ENCODE results near the gene TDRD5. TPM values are rescaled to one million over a fixed set of nuclear protein-coding genes. Genes with fewer than 3 reads are reported as not detected.

TDRD5 gene
- total and polyA plus RNA-seq, 2 experiments from 2014 or later: 1.4 TPM; not detected in 1

DNA sequence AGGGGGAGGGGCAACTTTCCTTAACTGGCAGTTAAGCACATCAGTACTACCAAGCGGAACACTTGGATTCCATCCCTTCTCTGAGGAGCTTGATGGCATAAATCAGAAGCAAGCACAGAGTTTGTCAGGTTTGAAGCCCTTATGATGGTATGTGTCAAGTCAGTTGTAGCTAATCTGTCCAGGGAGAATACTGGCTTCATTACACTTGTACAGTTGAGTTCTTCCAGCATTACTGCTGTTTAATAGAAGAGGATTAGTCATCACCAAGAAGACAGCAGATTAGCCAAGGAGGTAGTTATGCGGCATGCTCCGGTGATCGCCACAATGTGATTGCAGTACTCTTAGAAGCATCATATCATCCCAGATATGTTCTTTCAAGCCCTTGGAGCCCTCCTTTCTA, 2.1 kb upstream of the TDRD5 start:
- peaks cover 47% of the 10 kb centered on the region for H3K27me3 Mint-ChIP-seq (ENCODE audit: insufficient read depth, low read depth, poor library complexity)
- H2AFZ ChIP-seq: no peak overlapping the region
- H3K36me3 ChIP-seq (ENCODE audit: insufficient read depth): no peaks in the 10 kb centered on the region
- DNase-seq (ENCODE audit: low spot score) (no peak), ATAC-seq (no peak)
- H3K9me3 Mint-ChIP-seq: peaks cover 6% of the 10 kb centered on the region; the same call in 1 of the 3 replicates
- H3K4me1 Mint-ChIP-seq: peaks cover 10% of the 10 kb centered on the region
- TF ChIP-seq JUNB (IDR thresholded peaks at IDR 0.05; ENCODE audit: unreplicated experiment) (no peak), EZH2phosphoT487 (IDR thresholded peaks at IDR 0.05; ENCODE audit: unreplicated experiment) (no peak), EZH2 (IDR thresholded peaks at IDR 0.05; ENCODE audit: low read depth, unreplicated experiment) (no peak), NANOG (IDR thresholded peaks at IDR 0.05; ENCODE audit: borderline replicate concordance) (no peak), POLR2AphosphoS5 (IDR thresholded peaks at IDR 0.05; ENCODE audit: low read depth) (no peak), ZNF114 (CRISPR knock-in tag; IDR thresholded peaks at IDR 0.05) (no peak), ZNF331 (CRISPR knock-in tag; IDR thresholded peaks at IDR 0.05; ENCODE audit: low read depth) (no peak), CREB1 (CRISPR knock-in tag; IDR thresholded peaks at IDR 0.05; ENCODE audit: low read depth) (no peak), STAT1 (IDR thresholded peaks at IDR 0.05; ENCODE audit: unreplicated experiment) (no peak)
- TF ChIP-seq, protein P1, sequence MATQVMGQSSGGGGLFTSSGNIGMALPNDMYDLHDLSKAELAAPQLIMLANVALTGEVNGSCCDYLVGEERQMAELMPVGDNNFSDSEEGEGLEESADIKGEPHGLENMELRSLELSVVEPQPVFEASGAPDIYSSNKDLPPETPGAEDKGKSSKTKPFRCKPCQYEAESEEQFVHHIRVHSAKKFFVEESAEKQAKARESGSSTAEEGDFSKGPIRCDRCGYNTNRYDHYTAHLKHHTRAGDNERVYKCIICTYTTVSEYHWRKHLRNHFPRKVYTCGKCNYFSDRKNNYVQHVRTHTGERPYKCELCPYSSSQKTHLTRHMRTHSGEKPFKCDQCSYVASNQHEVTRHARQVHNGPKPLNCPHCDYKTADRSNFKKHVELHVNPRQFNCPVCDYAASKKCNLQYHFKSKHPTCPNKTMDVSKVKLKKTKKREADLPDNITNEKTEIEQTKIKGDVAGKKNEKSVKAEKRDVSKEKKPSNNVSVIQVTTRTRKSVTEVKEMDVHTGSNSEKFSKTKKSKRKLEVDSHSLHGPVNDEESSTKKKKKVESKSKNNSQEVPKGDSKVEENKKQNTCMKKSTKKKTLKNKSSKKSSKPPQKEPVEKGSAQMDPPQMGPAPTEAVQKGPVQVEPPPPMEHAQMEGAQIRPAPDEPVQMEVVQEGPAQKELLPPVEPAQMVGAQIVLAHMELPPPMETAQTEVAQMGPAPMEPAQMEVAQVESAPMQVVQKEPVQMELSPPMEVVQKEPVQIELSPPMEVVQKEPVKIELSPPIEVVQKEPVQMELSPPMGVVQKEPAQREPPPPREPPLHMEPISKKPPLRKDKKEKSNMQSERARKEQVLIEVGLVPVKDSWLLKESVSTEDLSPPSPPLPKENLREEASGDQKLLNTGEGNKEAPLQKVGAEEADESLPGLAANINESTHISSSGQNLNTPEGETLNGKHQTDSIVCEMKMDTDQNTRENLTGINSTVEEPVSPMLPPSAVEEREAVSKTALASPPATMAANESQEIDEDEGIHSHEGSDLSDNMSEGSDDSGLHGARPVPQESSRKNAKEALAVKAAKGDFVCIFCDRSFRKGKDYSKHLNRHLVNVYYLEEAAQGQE (IDR thresholded peaks at IDR 0.05; ENCODE audit: unreplicated experiment): no peak
- TF ChIP-seq, protein P2, sequence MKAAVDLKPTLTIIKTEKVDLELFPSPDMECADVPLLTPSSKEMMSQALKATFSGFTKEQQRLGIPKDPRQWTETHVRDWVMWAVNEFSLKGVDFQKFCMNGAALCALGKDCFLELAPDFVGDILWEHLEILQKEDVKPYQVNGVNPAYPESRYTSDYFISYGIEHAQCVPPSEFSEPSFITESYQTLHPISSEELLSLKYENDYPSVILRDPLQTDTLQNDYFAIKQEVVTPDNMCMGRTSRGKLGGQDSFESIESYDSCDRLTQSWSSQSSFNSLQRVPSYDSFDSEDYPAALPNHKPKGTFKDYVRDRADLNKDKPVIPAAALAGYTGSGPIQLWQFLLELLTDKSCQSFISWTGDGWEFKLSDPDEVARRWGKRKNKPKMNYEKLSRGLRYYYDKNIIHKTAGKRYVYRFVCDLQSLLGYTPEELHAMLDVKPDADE (IDR thresholded peaks at IDR 0.05): no peak
- TF ChIP-seq, protein P3, sequence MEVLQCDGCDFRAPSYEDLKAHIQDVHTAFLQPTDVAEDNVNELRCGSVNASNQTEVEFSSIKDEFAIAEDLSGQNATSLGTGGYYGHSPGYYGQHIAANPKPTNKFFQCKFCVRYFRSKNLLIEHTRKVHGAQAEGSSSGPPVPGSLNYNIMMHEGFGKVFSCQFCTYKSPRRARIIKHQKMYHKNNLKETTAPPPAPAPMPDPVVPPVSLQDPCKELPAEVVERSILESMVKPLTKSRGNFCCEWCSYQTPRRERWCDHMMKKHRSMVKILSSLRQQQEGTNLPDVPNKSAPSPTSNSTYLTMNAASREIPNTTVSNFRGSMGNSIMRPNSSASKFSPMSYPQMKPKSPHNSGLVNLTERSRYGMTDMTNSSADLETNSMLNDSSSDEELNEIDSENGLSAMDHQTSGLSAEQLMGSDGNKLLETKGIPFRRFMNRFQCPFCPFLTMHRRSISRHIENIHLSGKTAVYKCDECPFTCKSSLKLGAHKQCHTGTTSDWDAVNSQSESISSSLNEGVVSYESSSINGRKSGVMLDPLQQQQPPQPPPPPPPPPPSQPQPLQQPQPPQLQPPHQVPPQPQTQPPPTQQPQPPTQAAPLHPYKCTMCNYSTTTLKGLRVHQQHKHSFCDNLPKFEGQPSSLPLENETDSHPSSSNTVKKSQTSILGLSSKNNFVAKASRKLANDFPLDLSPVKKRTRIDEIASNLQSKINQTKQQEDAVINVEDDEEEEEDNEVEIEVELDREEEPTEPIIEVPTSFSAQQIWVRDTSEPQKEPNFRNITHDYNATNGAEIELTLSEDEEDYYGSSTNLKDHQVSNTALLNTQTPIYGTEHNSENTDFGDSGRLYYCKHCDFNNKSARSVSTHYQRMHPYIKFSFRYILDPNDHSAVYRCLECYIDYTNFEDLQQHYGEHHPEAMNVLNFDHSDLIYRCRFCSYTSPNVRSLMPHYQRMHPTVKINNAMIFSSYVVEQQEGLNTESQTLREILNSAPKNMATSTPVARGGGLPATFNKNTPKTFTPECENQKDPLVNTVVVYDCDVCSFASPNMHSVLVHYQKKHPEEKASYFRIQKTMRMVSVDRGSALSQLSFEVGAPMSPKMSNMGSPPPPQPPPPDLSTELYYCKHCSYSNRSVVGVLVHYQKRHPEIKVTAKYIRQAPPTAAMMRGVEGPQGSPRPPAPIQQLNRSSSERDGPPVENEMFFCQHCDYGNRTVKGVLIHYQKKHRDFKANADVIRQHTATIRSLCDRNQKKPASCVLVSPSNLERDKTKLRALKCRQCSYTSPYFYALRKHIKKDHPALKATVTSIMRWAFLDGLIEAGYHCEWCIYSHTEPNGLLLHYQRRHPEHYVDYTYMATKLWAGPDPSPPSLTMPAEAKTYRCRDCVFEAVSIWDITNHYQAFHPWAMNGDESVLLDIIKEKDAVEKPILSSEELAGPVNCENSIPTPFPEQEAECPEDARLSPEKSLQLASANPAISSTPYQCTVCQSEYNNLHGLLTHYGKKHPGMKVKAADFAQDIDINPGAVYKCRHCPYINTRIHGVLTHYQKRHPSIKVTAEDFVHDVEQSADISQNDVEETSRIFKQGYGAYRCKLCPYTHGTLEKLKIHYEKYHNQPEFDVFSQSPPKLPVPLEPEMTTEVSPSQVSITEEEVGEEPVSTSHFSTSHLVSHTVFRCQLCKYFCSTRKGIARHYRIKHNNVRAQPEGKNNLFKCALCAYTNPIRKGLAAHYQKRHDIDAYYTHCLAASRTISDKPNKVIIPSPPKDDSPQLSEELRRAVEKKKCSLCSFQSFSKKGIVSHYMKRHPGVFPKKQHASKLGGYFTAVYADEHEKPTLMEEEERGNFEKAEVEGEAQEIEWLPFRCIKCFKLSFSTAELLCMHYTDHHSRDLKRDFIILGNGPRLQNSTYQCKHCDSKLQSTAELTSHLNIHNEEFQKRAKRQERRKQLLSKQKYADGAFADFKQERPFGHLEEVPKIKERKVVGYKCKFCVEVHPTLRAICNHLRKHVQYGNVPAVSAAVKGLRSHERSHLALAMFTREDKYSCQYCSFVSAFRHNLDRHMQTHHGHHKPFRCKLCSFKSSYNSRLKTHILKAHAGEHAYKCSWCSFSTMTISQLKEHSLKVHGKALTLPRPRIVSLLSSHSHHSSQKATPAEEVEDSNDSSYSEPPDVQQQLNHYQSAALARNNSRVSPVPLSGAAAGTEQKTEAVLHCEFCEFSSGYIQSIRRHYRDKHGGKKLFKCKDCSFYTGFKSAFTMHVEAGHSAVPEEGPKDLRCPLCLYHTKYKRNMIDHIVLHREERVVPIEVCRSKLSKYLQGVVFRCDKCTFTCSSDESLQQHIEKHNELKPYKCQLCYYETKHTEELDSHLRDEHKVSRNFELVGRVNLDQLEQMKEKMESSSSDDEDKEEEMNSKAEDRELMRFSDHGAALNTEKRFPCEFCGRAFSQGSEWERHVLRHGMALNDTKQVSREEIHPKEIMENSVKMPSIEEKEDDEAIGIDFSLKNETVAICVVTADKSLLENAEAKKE (CRISPR knock-in tag; IDR thresholded peaks at IDR 0.05): no peak
- TF ChIP-seq, protein P4, sequence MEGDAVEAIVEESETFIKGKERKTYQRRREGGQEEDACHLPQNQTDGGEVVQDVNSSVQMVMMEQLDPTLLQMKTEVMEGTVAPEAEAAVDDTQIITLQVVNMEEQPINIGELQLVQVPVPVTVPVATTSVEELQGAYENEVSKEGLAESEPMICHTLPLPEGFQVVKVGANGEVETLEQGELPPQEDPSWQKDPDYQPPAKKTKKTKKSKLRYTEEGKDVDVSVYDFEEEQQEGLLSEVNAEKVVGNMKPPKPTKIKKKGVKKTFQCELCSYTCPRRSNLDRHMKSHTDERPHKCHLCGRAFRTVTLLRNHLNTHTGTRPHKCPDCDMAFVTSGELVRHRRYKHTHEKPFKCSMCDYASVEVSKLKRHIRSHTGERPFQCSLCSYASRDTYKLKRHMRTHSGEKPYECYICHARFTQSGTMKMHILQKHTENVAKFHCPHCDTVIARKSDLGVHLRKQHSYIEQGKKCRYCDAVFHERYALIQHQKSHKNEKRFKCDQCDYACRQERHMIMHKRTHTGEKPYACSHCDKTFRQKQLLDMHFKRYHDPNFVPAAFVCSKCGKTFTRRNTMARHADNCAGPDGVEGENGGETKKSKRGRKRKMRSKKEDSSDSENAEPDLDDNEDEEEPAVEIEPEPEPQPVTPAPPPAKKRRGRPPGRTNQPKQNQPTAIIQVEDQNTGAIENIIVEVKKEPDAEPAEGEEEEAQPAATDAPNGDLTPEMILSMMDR (conservative IDR thresholded peaks at IDR 0.05; ENCODE audit: low read depth in 2 of 2): no peak
- H3K4me2 ChIP-seq: no peak overlapping the region
- no peak overlapping the region for H3K4me3 Mint-ChIP-seq
- H3K27ac ChIP-seq (ENCODE audit: low read depth): no peak overlapping the region
- no peak overlapping the region for H3K4me3 ChIP-seq
- H3K27ac Mint-ChIP-seq: no peak overlapping the region
- H3K27me3 ChIP-seq (ENCODE audit: insufficient read depth): peaks cover 88% of the 10 kb centered on the region
- H3K9me2 ChIP-seq (ENCODE audit: insufficient read depth): peaks cover 7% of the 10 kb centered on the region; the same call in 1 of the 2 replicates
- H3K79me2 ChIP-seq (replicated peaks; ENCODE audit: insufficient read depth): no peaks in the 10 kb centered on the region
- 0 out of 2 replicates have a peak, but pooled peaks cover 9% of the 10 kb centered on the region for H3F3A ChIP-seq (replicated peaks; ENCODE audit: low read depth)
- H3K4me1 ChIP-seq (ENCODE audit: insufficient read depth): peaks cover 4% of the 10 kb centered on the region; the same call in 1 of the 2 replicates
- no peaks in the 10 kb centered on the region for H3K36me3 Mint-ChIP-seq (ENCODE audit: low read depth)
- H4K20me1 ChIP-seq (replicated peaks; ENCODE audit: insufficient read depth): no peaks in the 10 kb centered on the region; the same call in 1 of the 2 replicates
